CD4-positive, CD25-positive, alpha-beta regulatory T cell (primary cell): ENCODE data around the gene MOSPD3. TPM values are rescaled to one million over a fixed set of nuclear protein-coding genes. Genes with fewer than 3 reads are reported as not detected.
A peak's percentile ranks its signal among the peaks of the same experiment; 100 is the strongest.

ENCODE experiments used
- ATAC-seq, 2 donors: fragments of 150-1000 bp; cut with Tn5 transposase; one replicate each; pipeline ENCODE4 v1.10.0; 2021; ENCODE audit warnings: low read depth in 2 of 2, moderate number of reproducible peaks in 2 of 2, moderate library complexity in 1 of 2
- DNase-seq, 3 donors: peaks; one replicate each; pipeline versions ENCODE4 v3.0.0 to v3.0.0-alpha.2; 2012 to 2022; ENCODE audit warnings: mixed read lengths in 1 of 3
- H3K27ac ChIP-seq: one replicate; pipeline ENCODE4 v1.7.0; 2013; ENCODE audit warnings: mild to moderate bottlenecking, low read length; ENCODE audit not compliant: insufficient read depth, poor library complexity, severe bottlenecking
- H3K27me3 ChIP-seq: one replicate; pipeline ENCODE4 v1.7.0; 2013; ENCODE audit warnings: low read length; ENCODE audit not compliant: control insufficient read depth, insufficient read depth
- H3K36me3 ChIP-seq: one replicate; pipeline ENCODE4 v1.7.0; 2013; ENCODE audit warnings: mild to moderate bottlenecking, low read length, moderate library complexity; ENCODE audit not compliant: control insufficient read depth, insufficient read depth
- H3K4me1 ChIP-seq: 2 replicates; pipeline ENCODE4 v1.7.0; 2013; ENCODE audit warnings: mild to moderate bottlenecking, low read length; ENCODE audit not compliant: insufficient read depth, control insufficient read depth, poor library complexity, severe bottlenecking
- H3K4me3 ChIP-seq: one replicate; pipeline ENCODE4 v1.7.0; 2013; ENCODE audit warnings: low read depth, mild to moderate bottlenecking, low read length, moderate library complexity
- H3K9me3 ChIP-seq, 2 experiments: 1 replicate in 1 of 2; 2 replicates in 1 of 2; pipeline ENCODE4 v1.7.0; 2013; ENCODE audit warnings: low read length in 2 of 2, mild to moderate bottlenecking in 1 of 2, moderate library complexity in 1 of 2; ENCODE audit not compliant: control insufficient read depth in 2 of 2
- H3K27ac Mint-ChIP-seq, 3 donors: one replicate each; pipeline ENCODE4 v1.8.0; 2020 to 2022; ENCODE audit warnings: mild to moderate bottlenecking in 3 of 3, mixed read lengths in 3 of 3, moderate library complexity in 2 of 3
- H3K27me3 Mint-ChIP-seq: one replicate; pipeline ENCODE4 v1.8.0; 2022; ENCODE audit warnings: mild to moderate bottlenecking, mixed read lengths
- H3K36me3 Mint-ChIP-seq: one replicate; pipeline ENCODE4 v1.8.0; 2020; ENCODE audit warnings: mixed read lengths
- H3K4me1 Mint-ChIP-seq, 4 donors: one replicate each; pipeline ENCODE4 v1.8.0; 2020 to 2022; ENCODE audit warnings: mixed read lengths in 4 of 4, mild to moderate bottlenecking in 1 of 4
- H3K4me3 Mint-ChIP-seq, 4 donors: one replicate each; pipeline ENCODE4 v1.8.0; 2020 to 2022; ENCODE audit warnings: mild to moderate bottlenecking in 4 of 4, mixed read lengths in 4 of 4, moderate library complexity in 3 of 4
- H3K9me3 Mint-ChIP-seq, 7 donors: one replicate each; pipeline ENCODE4 v1.8.0; 2020 to 2022; ENCODE audit warnings: mixed read lengths in 7 of 7, mild to moderate bottlenecking in 3 of 7, moderate library complexity in 2 of 7
- polyA plus RNA-seq, 4 donors: library from polyadenylated mRNA; unstranded; fragments of 300-500 nt; fragmentation: Illumina TruSeq; gene quantifications; one replicate each; pipeline ENCODE4 v1.2.3, GENCODE V29; 2021
- total RNA-seq: library from RNA; stranded (reverse); gene quantifications from one replicate; pipeline ENCODE4 v1.2.3, GENCODE V29; 2022

The MOSPD3 gene
- total and polyA plus RNA-seq, 5 donors from 2014 or later = 13.8 to 22.9 (median 21.9) TPM

DNA sequence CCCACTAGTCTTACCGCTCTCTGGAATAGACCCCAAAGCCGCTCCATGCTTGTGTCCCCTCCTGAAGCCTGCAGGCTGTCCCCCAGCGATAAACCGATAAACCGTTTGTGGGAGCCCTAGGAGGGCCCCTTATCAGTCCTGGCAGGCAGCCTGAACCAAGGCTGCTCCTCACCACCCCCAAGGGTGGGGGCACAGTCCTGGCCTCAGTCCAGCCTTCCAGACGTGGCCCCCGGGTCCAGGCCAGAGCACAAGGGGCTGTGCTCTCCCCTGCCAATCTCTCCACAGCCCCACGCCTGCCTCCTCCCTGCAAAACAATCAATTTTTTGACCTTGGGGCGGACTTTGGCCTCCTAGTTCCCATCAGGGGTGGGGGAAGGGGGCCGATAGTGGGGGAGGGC, 29.1 kb downstream of the MOSPD3 start, which contains the start of gene TFR2:
TFR2 (minus strand) TSS at position 90 of the 397 bp plus-strand sequence; CDS start at position 47, 43 bp downstream.
- no peak within 1 kb of the TSS for H3K27ac ChIP-seq
- no peaks in the 10 kb centered on the region for H3K27me3 ChIP-seq
- no peak for ATAC-seq
- no peak within 1 kb of the TSS for H3K27ac Mint-ChIP-seq
- H3K4me3 ChIP-seq = no peak within 1 kb of the TSS
- H3K9me3 ChIP-seq = no peaks in the 10 kb centered on the region
- peaks cover 0 to 4% (median 0%) of the 10 kb centered on the region in 4 donors for H3K4me1 Mint-ChIP-seq
- no peaks in the 10 kb centered on the region for H3K9me3 Mint-ChIP-seq
- no peak for DNase-seq
- no peaks in the 10 kb centered on the region for H3K36me3 Mint-ChIP-seq
- H3K36me3 ChIP-seq = no peaks in the 10 kb centered on the region
- H3K4me3 Mint-ChIP-seq = no peak within 1 kb of the TSS
- H3K27me3 Mint-ChIP-seq = peaks cover 5% of the 10 kb centered on the region
- no peaks in the 10 kb centered on the region for H3K4me1 ChIP-seq

DNA sequence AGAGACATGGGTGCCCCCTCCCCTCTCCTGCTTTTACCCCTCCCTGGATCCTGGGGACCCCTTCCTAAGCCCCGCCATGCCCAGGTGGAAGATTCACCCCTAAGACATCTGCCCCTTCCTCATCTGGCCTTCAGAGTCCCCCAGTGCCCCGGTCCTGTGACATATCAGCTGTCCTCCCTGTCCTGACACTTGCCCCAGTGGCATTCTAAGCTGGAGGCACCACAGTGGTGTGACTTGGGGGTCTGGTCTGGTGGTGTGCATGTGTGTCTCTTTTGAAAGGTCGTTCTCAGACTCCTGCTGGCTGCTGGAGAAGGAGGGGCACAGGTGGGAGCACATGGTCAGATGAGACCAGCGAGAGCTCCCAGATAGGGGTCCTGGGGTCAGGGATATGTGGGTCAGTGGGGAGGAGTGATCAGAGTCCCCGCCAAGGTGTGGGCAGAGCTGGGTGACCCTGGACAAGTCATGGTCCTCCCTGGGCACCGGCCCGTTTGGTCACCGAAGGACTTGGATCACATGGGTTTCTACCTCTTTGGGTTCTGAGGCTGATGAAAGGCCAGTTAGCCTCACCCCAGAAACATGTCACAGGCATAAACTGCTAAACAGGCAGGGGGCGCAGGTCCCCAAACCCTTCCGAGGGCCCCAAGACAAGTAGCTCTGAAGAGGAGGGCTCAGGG, 29.7 kb downstream of the MOSPD3 start:
- Mint-ChIP-seq H3K27me3 (peaks cover 5% of the 10 kb centered on the region), H3K4me3 (no peak overlapping the region), H3K9me3 (no peaks in the 10 kb centered on the region), H3K27ac (no peak overlapping the region), H3K36me3 (no peaks in the 10 kb centered on the region), H3K4me1 (peaks cover 0 to 4% (median 0%) of the 10 kb centered on the region in 4 donors)
- Histone ChIP-seq H3K36me3 (no peaks in the 10 kb centered on the region), H3K4me3 (no peak overlapping the region), H3K27me3 (no peaks in the 10 kb centered on the region), H3K4me1 (no peaks in the 10 kb centered on the region), H3K9me3 (no peaks in the 10 kb centered on the region), H3K27ac (no peak overlapping the region)
- DNase-seq (no peak), ATAC-seq (no peak)

DNA sequence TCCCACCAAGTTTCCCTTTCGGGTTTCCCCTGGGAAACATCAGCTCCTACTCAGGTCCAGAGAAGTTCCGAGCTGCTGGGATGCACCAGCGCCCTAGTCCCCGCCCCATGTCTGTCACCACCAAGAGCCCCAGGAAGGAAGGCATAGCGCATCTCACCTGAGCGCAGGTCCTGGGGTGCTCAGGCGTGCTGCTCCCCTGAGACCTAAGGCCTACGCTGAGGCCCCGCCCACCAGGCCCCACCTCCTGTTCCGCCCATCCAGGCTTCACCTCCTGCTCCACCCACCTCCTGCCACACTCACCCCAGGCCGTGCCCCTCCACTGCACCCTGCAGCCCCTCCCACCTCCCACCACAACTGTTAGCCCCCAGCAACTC, 30.2 kb downstream of the MOSPD3 start:
- Histone ChIP-seq H3K27me3 (no peaks in the 10 kb centered on the region), H3K36me3 (no peaks in the 10 kb centered on the region), H3K4me1 (no peaks in the 10 kb centered on the region), H3K9me3 (no peaks in the 10 kb centered on the region), H3K27ac (no peak overlapping the region), H3K4me3 (no peak overlapping the region)
- Mint-ChIP-seq H3K4me1 (peaks cover 0 to 4% (median 0%) of the 10 kb centered on the region in 4 donors), H3K27ac (no peak overlapping the region), H3K36me3 (no peaks in the 10 kb centered on the region), H3K4me3 (no peak overlapping the region), H3K27me3 (peaks cover 5% of the 10 kb centered on the region), H3K9me3 (no peaks in the 10 kb centered on the region)
- DNase-seq (peak in 1 of 3 donors; percentile 46), ATAC-seq (peak in 1 of 2 donors; percentile 28)

- H3K27me3 Mint-ChIP-seq = peaks cover 30% of the 10 kb centered on the region
- no peak overlapping the region for H3K4me3 ChIP-seq
- H3K27ac Mint-ChIP-seq = no peak overlapping the region
- ATAC-seq = no peak
- no peaks in the 10 kb centered on the region for H3K9me3 ChIP-seq
- H3K9me3 Mint-ChIP-seq = peaks cover 0 to 2% (median 0%) of the 10 kb centered on the region in 7 donors
- H3K4me1 ChIP-seq = no peaks in the 10 kb centered on the region
- H3K36me3 Mint-ChIP-seq = no peaks in the 10 kb centered on the region
- no peaks in the 10 kb centered on the region for H3K36me3 ChIP-seq
- peaks cover 0 to 11% (median 3%) of the 10 kb centered on the region in 4 donors for H3K4me1 Mint-ChIP-seq
- H3K27ac ChIP-seq = no peak overlapping the region
- H3K4me3 Mint-ChIP-seq = peak overlapping the region in 1 of 4 donors; percentile 15
- DNase-seq = no peak
- peaks cover 10% of the 10 kb centered on the region for H3K27me3 ChIP-seq
These were observed 37.7 kb downstream of the MOSPD3 start for GRCh38 chr7:100649826-100650565.

GRCh38 chr7:100654908-100655831, 42.8 kb downstream of the MOSPD3 start:
- H3K4me3 Mint-ChIP-seq = no peak overlapping the region

DNA sequence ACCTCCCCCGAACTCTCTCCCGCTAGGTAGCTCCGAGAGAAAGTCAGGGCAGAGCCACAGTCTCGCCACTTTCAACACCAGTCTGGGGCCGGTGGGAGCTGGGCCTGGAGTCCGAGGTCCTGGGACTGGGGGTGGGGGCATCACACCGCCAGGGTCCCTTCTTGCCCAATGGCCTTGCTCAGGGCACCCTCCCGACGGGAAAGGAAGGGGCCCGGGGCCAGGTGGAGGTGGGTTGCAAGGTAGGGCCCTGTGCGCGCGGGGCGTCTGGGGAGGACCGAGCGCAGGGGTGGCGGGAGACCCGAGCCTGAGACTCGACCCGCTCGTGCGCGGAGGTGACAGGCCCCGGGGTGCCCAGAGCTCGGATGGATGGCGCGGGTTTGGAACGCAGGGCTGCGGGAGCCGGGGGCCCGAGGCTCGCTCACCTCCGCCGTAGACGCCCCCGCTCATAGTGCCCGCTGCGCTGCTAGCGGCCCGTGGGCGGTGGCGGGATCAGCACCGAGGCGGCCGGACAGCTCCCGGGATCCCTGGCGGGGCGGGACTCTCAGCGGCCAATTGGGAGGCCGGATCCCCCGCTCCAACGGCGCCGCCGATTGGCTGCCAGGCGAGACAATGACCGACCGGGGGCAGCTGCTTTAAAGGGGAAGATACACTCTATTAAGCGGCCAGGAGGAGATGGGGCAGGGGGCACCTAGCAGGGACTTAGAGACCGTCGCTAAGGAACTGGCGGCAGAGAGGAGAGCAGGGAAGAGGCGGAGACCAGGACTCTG, 43.8 kb downstream of the MOSPD3 start, which contains the start of gene ACTL6B:
ACTL6B (minus strand) TSS at position 541 of the 767 bp plus-strand sequence; CDS start at position 447, 94 bp downstream.
- no peak for ATAC-seq
- Histone ChIP-seq H3K4me3 (no peak within 1 kb of the TSS), H3K36me3 (no peaks in the 10 kb centered on the region), H3K4me1 (peaks cover 9% of the 10 kb centered on the region), H3K27me3 (peaks cover 18% of the 10 kb centered on the region), H3K9me3 (no peaks in the 10 kb centered on the region), H3K27ac (no peak within 1 kb of the TSS)
- Mint-ChIP-seq H3K9me3 (peaks cover 0 to 4% (median 0%) of the 10 kb centered on the region in 7 donors), H3K4me3 (peak within 1 kb of the TSS in 1 of 4 donors; percentile 65), H3K36me3 (no peaks in the 10 kb centered on the region), H3K27ac (peak within 1 kb of the TSS in 1 of 3 donors; percentile 63), H3K4me1 (peaks cover 0 to 4% (median 3%) of the 10 kb centered on the region in 4 donors), H3K27me3 (peaks cover 71% of the 10 kb centered on the region)
- peak in 2 of 3 donors; percentile 47 to 62 for DNase-seq

More at GRCh38 chr7:100654908-100655831, 42.8 kb downstream of the MOSPD3 start:
- Histone ChIP-seq H3K36me3 (no peaks in the 10 kb centered on the region), H3K9me3 (no peaks in the 10 kb centered on the region), H3K4me1 (peaks cover 9% of the 10 kb centered on the region), H3K27ac (no peak overlapping the region), H3K4me3 (no peak overlapping the region), H3K27me3 (peaks cover 18% of the 10 kb centered on the region)
- peaks cover 0 to 9% (median 3%) of the 10 kb centered on the region in 4 donors for H3K4me1 Mint-ChIP-seq
- peaks cover 66% of the 10 kb centered on the region for H3K27me3 Mint-ChIP-seq
- DNase-seq (no peak), ATAC-seq (no peak)
- H3K27ac Mint-ChIP-seq = peak overlapping the region in 1 of 3 donors; percentile 48
- peaks cover 0 to 6% (median 0%) of the 10 kb centered on the region in 7 donors for H3K9me3 Mint-ChIP-seq
- H3K36me3 Mint-ChIP-seq = no peaks in the 10 kb centered on the region
